HepG2 (cell line): ENCODE results near the gene RAB42. TPM values are rescaled to one million over a fixed set of nuclear protein-coding genes. Genes with fewer than 3 reads are reported as not detected.

ENCODE experiments used
- CBX1 ChIP-seq: IDR thresholded peaks from one replicate; pipeline ENCODE4 v1.6.1; 2016; ENCODE audit warnings: antibody characterized with exemption, low read depth
- DRAP1 ChIP-seq: IDR thresholded peaks from 2 replicates; pipeline ENCODE4 v1.6.1; 2016; ENCODE audit warnings: missing genetic modification reagents, missing compliant biosample characterization
- E2F1 ChIP-seq: sonication (generic); formaldehyde crosslinking; IDR thresholded peaks from 2 replicates; pipeline ENCODE4 v1.5.0; 2020; ENCODE audit warnings: missing genetic modification reagents
- KDM2A ChIP-seq: sonication (generic); formaldehyde crosslinking; IDR thresholded peaks from 2 replicates; pipeline ENCODE4 v1.4.0; 2020; ENCODE audit warnings: low read depth, missing genetic modification reagents, borderline replicate concordance
- MBNL3 ChIP-seq: fragments of 250-450 bp; sonication (Bioruptor Pico); conservative IDR thresholded peaks from 2 replicates; pipeline ENCODE4 v1.8.0; 2022; ENCODE audit warnings: mild to moderate bottlenecking, inconsistent platforms
- NONO ChIP-seq, 2 experiments: fragments of 450-650 bp in 1 of 2; sonication (generic) in 1 of 2; formaldehyde crosslinking in 1 of 2; IDR thresholded peaks in 1 of 2; conservative IDR thresholded peaks in 1 of 2; 2 replicates each; pipeline versions ENCODE4 v1.6.1 to v1.8.0; 2017 to 2022; ENCODE audit warnings: mild to moderate bottlenecking in 1 of 2, missing genetic modification reagents in 1 of 2, moderate library complexity in 1 of 2
- SOX13 ChIP-seq, 3 experiments: fragments of 450-650 bp in 1 of 3; sonication (generic) in 1 of 3; formaldehyde crosslinking in 1 of 3; IDR thresholded peaks in 2 of 3; conservative IDR thresholded peaks in 1 of 3; 2 replicates each; pipeline versions ENCODE4 v1.5.0 to v1.6.1; 2016 to 2020; ENCODE audit warnings: antibody characterized with exemption in 1 of 3, mild to moderate bottlenecking in 1 of 3, missing compliant biosample characterization in 1 of 3, missing genetic modification reagents in 1 of 3, moderate library complexity in 1 of 3
- TCF7 ChIP-seq: sonication (generic); IDR thresholded peaks from 2 replicates; pipeline ENCODE4 v1.6.1; 2016; ENCODE audit warnings: antibody characterized with exemption, low read depth
- ZC3H13 ChIP-seq: sonication (generic); formaldehyde crosslinking; IDR thresholded peaks from 2 replicates; pipeline ENCODE4 v1.8.1; 2023; ENCODE audit warnings: mild to moderate bottlenecking, missing genetic modification reagents, moderate library complexity
- ZFP91 ChIP-seq: sonication (generic); formaldehyde crosslinking; IDR thresholded peaks from 2 replicates; pipeline ENCODE4 v1.9.0; 2022; ENCODE audit warnings: missing genetic modification reagents, mild to moderate bottlenecking, borderline replicate concordance
- ZMAT5 ChIP-seq: sonication (generic); formaldehyde crosslinking; IDR thresholded peaks from 2 replicates; pipeline ENCODE4 v1.5.0; 2020; ENCODE audit warnings: mild to moderate bottlenecking, low read depth, missing genetic modification reagents, borderline replicate concordance
- ZNF205 ChIP-seq: IDR thresholded peaks from 2 replicates; pipeline ENCODE4 v1.6.1; 2018; ENCODE audit warnings: missing biosample characterization, missing genetic modification reagents
- ZNF430 ChIP-seq: sonication (generic); formaldehyde crosslinking; IDR thresholded peaks from 2 replicates; pipeline ENCODE4 v1.9.0; 2021; ENCODE audit warnings: mild to moderate bottlenecking, missing genetic modification reagents
- ZNF552 ChIP-seq: sonication (generic); formaldehyde crosslinking; IDR thresholded peaks from 2 replicates; pipeline ENCODE4 v1.9.0; 2022; ENCODE audit warnings: missing genetic modification reagents, mild to moderate bottlenecking, borderline replicate concordance
- ZNF564 ChIP-seq: sonication (generic); formaldehyde crosslinking; IDR thresholded peaks from 2 replicates; pipeline ENCODE4 v1.8.1; 2023; ENCODE audit warnings: mild to moderate bottlenecking, missing genetic modification reagents
- ZNF577 ChIP-seq: sonication (generic); formaldehyde crosslinking; IDR thresholded peaks from 2 replicates; pipeline ENCODE4 v1.4.0; 2020; ENCODE audit warnings: mild to moderate bottlenecking, low read depth, missing genetic modification reagents, borderline replicate concordance
- ZNF710 ChIP-seq: sonication (generic); formaldehyde crosslinking; IDR thresholded peaks from 2 replicates; pipeline ENCODE4 v1.5.0; 2020; ENCODE audit warnings: mild to moderate bottlenecking, missing genetic modification reagents, borderline replicate concordance
- ZNF766 ChIP-seq: sonication (generic); formaldehyde crosslinking; IDR thresholded peaks from 2 replicates; pipeline ENCODE4 v1.5.0; 2020; ENCODE audit warnings: missing genetic modification reagents, borderline replicate concordance
- ZNF83 ChIP-seq: sonication (generic); formaldehyde crosslinking; IDR thresholded peaks from 2 replicates; pipeline ENCODE4 v1.4.0; 2020; ENCODE audit warnings: missing genetic modification reagents, mild to moderate bottlenecking, borderline replicate concordance
- ZNF839 ChIP-seq: sonication (generic); formaldehyde crosslinking; IDR thresholded peaks from 2 replicates; pipeline ENCODE4 v1.4.0; 2020; ENCODE audit warnings: missing genetic modification reagents, mild to moderate bottlenecking, borderline replicate concordance
- polyA plus RNA-seq, 8 experiments: library from polyadenylated mRNA; depleted of rRNA in 3 of 8; stranded (reverse) in 7 of 8; unstranded in 1 of 8; fragments of >200 nt; fragmentation: Illumina TruSeq in 4 of 8; extraction: Trizol in 4 of 8; gene quantifications; 2 replicates each; pipeline versions ENCODE4 v1.2.1 to v1.2.3, GENCODE V29; 2011 to 2016; ENCODE audit warnings: low read depth in 4 of 8, missing spikeins in 1 of 8, mixed read lengths in 1 of 8; ENCODE audit not compliant: insufficient read depth in 1 of 8
- total RNA-seq, 5 experiments: library from RNA; depleted of rRNA; stranded (reverse); fragments of >200 nt; fragmentation: Illumina TruSeq; extraction: Trizol; gene quantifications; 2 replicates each; pipeline ENCODE4 v1.2.3, GENCODE V29; 2016; ENCODE audit warnings: low read depth in 1 of 5

The RAB42 gene
- total and polyA plus RNA-seq, 2 of the 13 experiments (the other 11 are each of a cell fraction or from before 2014, with no cell fraction given) = 10.4 to 166 TPM

- TF ChIP-seq ZNF205 (CRISPR knock-in tag) (peak; percentile 37; the same call in 1 of the 2 replicates), ZNF839 (CRISPR knock-in tag) (peak; percentile 83), MBNL3 (CRISPR knock-in tag) (no peak), TCF7 (no peak), NONO (IDR thresholded peaks at IDR 0.05) (no peak), NONO (CRISPR knock-in tag; conservative IDR thresholded peaks at IDR 0.05) (peak; percentile 97), KDM2A (CRISPR knock-in tag) (peak; percentile 90), E2F1 (peak; percentile 94), SOX13 (IDR thresholded peaks at IDR 0.05) (peak; percentile 41; the same call in 1 of the 2 replicates), SOX13 (CRISPR knock-in tag; conservative IDR thresholded peaks at IDR 0.05 in 1 of 2, IDR thresholded peaks at IDR 0.05 in 1 of 2) (peak in 1 of 2 experiments; percentile 57; a peak in 2 of 4 replicates), ZNF552 (CRISPR knock-in tag) (no peak; the same call in 1 of the 2 replicates), CBX1 (peak; percentile 97), ZNF83 (CRISPR knock-in tag) (peak; percentile 43; the same call in 1 of the 2 replicates), ZNF766 (peak; percentile 86; the same call in 1 of the 2 replicates), ZC3H13 (CRISPR knock-in tag) (peak; percentile 69; the same call in 1 of the 2 replicates), ZMAT5 (CRISPR knock-in tag) (no peak), DRAP1 (CRISPR knock-in tag) (peak; percentile 98), ZNF564 (CRISPR knock-in tag) (peak; percentile 85), ZFP91 (CRISPR knock-in tag) (peak; percentile 91), ZNF430 (CRISPR knock-in tag) (peak; percentile 89; the same call in 1 of the 2 replicates), ZNF710 (CRISPR knock-in tag) (0 out of 2 replicates have a peak, but pooled peaks have one; percentile 41), ZNF577 (CRISPR knock-in tag) (peak; percentile 53; the same call in 1 of the 2 replicates)
Measured at GRCh38 chr1:28581531-28582247, 10.4 kb upstream of the RAB42 start (continued).
